UCSD-AML1 (cell line): ENCODE results near the gene RUNDC1.

Experiments used
- DNase-seq: peaks from one replicate; lab custom pipeline; 2025; ENCODE audit not compliant: unreplicated experiment; lab: John Stamatoyannopoulos, UW

RUNDC1 gene

GRCh38 chr17:43039646-43040045, 59.3 kb downstream of the RUNDC1 start:
- DNase-seq, result no peak

- no peak for DNase-seq
These were observed 60.3 kb downstream of the RUNDC1 start for GRCh38 chr17:43040655-43041054.

GRCh38 chr17:43042025-43042628, 61.8 kb downstream of the RUNDC1 start:
- DNase-seq, result no peak
